ENCODE measurements around the gene BMPR2.
"Not testable (repeated sequence)": the region's sequence is repeated elsewhere in the genome, so short reads cannot be mapped to it uniquely, and the experiment has no call there.

BMPR2 gene

DNA sequence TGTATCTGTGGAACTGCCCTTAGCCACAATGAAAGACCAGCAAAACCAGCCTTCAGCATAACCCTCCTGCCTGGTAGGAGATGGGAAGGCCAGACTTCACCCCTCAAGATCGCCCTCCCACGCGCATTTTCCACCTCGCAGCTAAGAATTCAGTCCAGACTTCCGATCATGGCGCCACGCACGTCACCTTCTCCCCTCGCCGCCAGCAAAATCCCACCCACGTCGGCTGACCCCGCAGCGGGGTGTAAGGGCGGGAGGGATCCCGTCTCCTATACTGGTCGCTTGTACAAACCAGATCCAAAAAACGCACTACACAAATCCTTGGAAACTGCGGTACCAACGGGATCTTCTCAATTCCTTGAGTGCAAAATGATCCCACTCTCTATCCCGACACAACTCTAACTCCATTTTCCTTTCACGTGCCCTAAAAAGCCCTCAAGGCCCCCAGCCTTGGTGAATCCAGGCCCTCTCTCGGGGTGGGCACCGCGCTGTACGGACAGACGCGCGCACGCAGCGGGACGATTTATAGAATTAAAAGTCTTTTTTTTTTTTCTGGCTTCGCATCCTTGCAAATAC, 1.0 kb upstream of the BMPR2 start:
- peak overlapping the region; percentile 97 for H3K27ac ChIP-seq
- TF ChIP-seq CTCF (conservative IDR thresholded peaks at IDR 0.05), result no peak

DNA sequence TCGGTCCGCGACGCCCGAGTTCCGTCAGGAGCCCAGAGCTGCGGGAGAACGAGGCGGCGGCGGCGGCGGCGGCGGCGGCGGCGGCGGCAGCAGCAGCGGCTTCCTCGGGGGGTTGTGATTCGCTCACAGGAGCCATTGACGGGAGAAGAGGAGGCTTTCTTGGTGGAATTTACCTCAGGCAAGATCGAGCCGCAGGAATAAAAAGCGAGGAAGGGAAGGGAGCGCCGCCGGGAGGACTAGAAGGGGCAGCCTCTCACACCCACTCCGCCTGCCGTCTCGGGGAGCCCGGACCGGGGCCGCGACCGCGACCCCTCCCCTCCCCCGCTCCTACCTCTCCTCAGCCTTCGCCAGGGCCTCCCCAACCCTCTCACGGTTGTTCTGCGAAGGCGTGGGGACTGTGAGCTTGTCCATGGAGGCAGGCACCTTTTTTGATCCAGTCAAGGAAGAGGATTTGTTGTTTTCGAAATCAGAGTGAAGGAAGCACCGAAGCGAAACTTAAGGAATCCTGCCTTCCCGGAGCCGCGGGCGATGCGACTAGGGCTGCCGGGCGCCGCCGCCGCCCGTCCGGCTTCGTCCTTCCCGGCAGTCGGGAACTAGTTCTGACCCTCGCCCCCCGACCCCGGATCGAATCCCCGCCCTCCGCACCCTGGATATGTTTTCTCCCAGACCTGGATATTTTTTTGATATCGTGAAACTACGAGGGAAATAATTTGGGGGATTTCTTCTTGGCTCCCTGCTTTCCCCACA, 506 bp downstream of the BMPR2 start:
- TF ChIP-seq CTCF (conservative IDR thresholded peaks at IDR 0.05), result no peak
- H3K27ac ChIP-seq, result peak overlapping the region; percentile 97

DNA sequence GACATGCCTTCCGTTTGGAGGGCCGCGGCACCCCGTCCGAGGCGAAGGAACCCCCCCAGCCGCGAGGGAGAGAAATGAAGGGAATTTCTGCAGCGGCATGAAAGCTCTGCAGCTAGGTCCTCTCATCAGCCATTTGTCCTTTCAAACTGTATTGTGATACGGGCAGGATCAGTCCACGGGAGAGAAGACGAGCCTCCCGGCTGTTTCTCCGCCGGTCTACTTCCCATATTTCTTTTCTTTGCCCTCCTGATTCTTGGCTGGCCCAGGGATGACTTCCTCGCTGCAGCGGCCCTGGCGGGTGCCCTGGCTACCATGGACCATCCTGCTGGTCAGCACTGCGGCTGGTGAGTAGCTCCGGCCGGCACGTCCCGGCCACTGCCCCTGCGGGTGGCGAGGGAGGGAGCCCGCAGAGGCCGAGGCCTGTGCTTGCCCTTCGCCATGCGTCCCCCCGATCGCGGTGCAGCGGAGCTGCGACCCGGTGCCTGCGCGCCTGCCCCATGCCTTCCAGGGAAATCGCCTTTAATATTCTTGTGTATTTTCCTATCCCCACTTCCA, 1.2 kb downstream of the BMPR2 start:
- no peak for TF ChIP-seq CTCF (conservative IDR thresholded peaks at IDR 0.05)

DNA sequence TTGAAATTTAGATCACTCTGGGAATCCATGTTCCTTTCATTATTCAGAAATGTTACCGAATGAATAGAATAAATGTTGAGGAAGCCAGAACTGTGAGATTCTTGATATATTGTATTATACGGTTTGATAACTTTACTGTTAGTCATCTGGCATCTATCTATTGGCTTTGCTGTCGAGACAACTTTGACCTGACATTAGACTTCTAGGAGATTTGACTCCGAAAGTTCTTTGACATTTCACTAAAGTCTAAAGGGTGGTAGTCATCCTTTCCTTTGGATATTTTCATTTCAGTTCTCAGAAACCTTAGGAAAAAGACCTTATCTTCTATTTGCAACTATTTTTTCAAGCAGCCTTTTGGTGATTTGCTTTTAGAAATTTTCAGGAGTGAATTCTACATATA, 1.9 kb downstream of the BMPR2 start:
- no peak for TF ChIP-seq CTCF (conservative IDR thresholded peaks at IDR 0.05)
- H3K27ac ChIP-seq, result peak overlapping the region; percentile 97

More for the DNA sequence above, 1.2 kb downstream of the BMPR2 start:
- peak overlapping the region; percentile 97 for H3K27ac ChIP-seq

GRCh38 chr2:202378662-202379358, 2.7 kb downstream of the BMPR2 start:
- no peak for TF ChIP-seq CTCF (conservative IDR thresholded peaks at IDR 0.05)
- H3K27ac ChIP-seq, result peak overlapping the region; percentile 97

- no peak for TF ChIP-seq CTCF (conservative IDR thresholded peaks at IDR 0.05)
- H3K27ac ChIP-seq, result no peak overlapping the region
Observed at GRCh38 chr2:202382684-202383083, 6.6 kb downstream of the BMPR2 start.

- not testable (repeated sequence) for H3K27ac ChIP-seq
Observed at GRCh38 chr2:202386495-202386894, 10.4 kb downstream of the BMPR2 start.
